T-cell (primary cell): ENCODE data around the gene WNT3A. TPM values are rescaled to one million over a fixed set of nuclear protein-coding genes. Genes with fewer than 3 reads are reported as not detected.
A peak's percentile ranks its signal among the peaks of the same experiment; 100 is the strongest.

Experiments
- ATAC-seq, 4 experiments: fragments of 200-7000 bp in 3 of 4; fragments of 150-1000 bp in 1 of 4; cut with Tn5 transposase; replicated peaks in 1 of 4; 1 replicate in 3 of 4; 2 replicates in 1 of 4; pipeline ENCODE4 v1.10.0; 2021; ENCODE audit warnings: moderate library complexity in 3 of 4, mild to moderate bottlenecking in 2 of 4, moderate number of reproducible peaks in 1 of 4
- CTCF ChIA-PET, 2 donors: fragments of 300-600 bp; sonication (Branson Sonifier 250); formaldehyde crosslinking; loops; one replicate each; lab custom pipeline; 2022; ENCODE audit warnings: antibody characterized with exemption in 2 of 2; lab: Charles Lee
- POLR2A ChIA-PET, 2 donors: fragments of 300-600 bp; sonication (Branson Sonifier 250); formaldehyde crosslinking; loops; one replicate each; lab custom pipeline; 2022; ENCODE audit warnings: antibody characterized with exemption in 2 of 2; lab: Charles Lee
- DNase-seq, 35 experiments: peaks; one replicate each; pipeline versions ENCODE4 v3.0.0 to v3.0.0-alpha.2; 2013 to 2023
- H3K27ac ChIP-seq: one replicate; pipeline ENCODE4 v1.5.1; 2013; ENCODE audit warnings: low read length
- H3K27me3 ChIP-seq, 2 experiments: replicated peaks in 1 of 2; 1 replicate in 1 of 2; 2 replicates in 1 of 2; pipeline versions ENCODE4 v1.6.1 to v1.7.0; 2013; ENCODE audit warnings: low read length in 1 of 2, mixed read lengths in 1 of 2; ENCODE audit not compliant: control insufficient read depth in 2 of 2, insufficient read depth in 2 of 2; ENCODE audit errors: extremely low read depth in 1 of 2
- H3K36me3 ChIP-seq, 2 donors: 1 replicate in 1 of 2; 2 replicates in 1 of 2; pipeline versions ENCODE4 v1.6.1 to v1.7.0; 2013; ENCODE audit warnings: low read length in 1 of 2; ENCODE audit not compliant: control insufficient read depth in 2 of 2, insufficient read depth in 1 of 2; ENCODE audit errors: extremely low read depth in 1 of 2
- H3K4me1 ChIP-seq, 2 experiments: 1 replicate in 1 of 2; 2 replicates in 1 of 2; pipeline versions ENCODE4 v1.6.1 to v1.7.0; 2013; ENCODE audit warnings: low read length in 2 of 2, mixed read lengths in 1 of 2; ENCODE audit not compliant: insufficient read depth in 2 of 2, control insufficient read depth in 1 of 2; ENCODE audit errors: extremely low read depth in 1 of 2
- H3K4me3 ChIP-seq, 2 donors: 1 replicate in 1 of 2; 2 replicates in 1 of 2; pipeline versions ENCODE4 v1.5.1 to v1.7.0; 2013; ENCODE audit warnings: mild to moderate bottlenecking in 2 of 2, low read length in 1 of 2, moderate library complexity in 1 of 2; ENCODE audit not compliant: control insufficient read depth in 1 of 2; ENCODE audit errors: extremely low read depth in 1 of 2
- H3K9me3 ChIP-seq: 2 replicates; pipeline ENCODE4 v1.7.0; 2013
- H3K27ac Mint-ChIP-seq, 2 donors: one replicate each; pipeline ENCODE4 v1.8.0; 2020 to 2021; ENCODE audit warnings: mild to moderate bottlenecking in 2 of 2, mixed read lengths in 2 of 2
- H3K27me3 Mint-ChIP-seq, 2 donors: one replicate each; pipeline ENCODE4 v1.8.0; 2021 to 2022; ENCODE audit warnings: mixed read lengths in 2 of 2
- H3K36me3 Mint-ChIP-seq: one replicate; pipeline ENCODE4 v1.8.0; 2021; ENCODE audit warnings: mixed read lengths
- H3K4me1 Mint-ChIP-seq, 3 donors: one replicate each; pipeline ENCODE4 v1.8.0; 2020 to 2022; ENCODE audit warnings: mixed read lengths in 3 of 3, mild to moderate bottlenecking in 1 of 3
- H3K4me3 Mint-ChIP-seq, 3 donors: one replicate each; pipeline ENCODE4 v1.8.0; 2020 to 2022; ENCODE audit warnings: mild to moderate bottlenecking in 3 of 3, mixed read lengths in 3 of 3, moderate library complexity in 3 of 3
- H3K9me3 Mint-ChIP-seq, 3 donors: one replicate each; pipeline ENCODE4 v1.8.0; 2020 to 2022; ENCODE audit warnings: mixed read lengths in 3 of 3
- whole genome bisulfite sequencing: methylation state at CpG from one replicate; pipeline ENCODE4 v1.1.5; 2013; ENCODE audit warnings: missing lambda C conversion rate; ENCODE audit not compliant: insufficient coverage; 5-methylcytosine and 5-hydroxymethylcytosine counted together
- total RNA-seq, 35 experiments: library from RNA in 6 of 35; stranded (reverse) in 6 of 35; fragments of 120-200 nt in 1 of 35; gene quantifications; one replicate each; pipeline versions ENCODE4 v1.2.1 to v1.2.4 and lab custom pipeline; 2013 to 2026

WNT3A gene
- total RNA-seq, 5 donors from 2014 or later (not counting 1 experiment from before 2014, with no cell fraction given) = 0.10 to 0.28 TPM; not detected in 3

- Histone ChIP-seq H3K4me3 (peak overlapping the region in 1 of 2 donors; percentile 17), H3K36me3 (peaks cover 2 to 10% of the 10 kb centered on the region in 2 donors), H3K9me3 (no peaks in the 10 kb centered on the region), H3K27me3 (no peaks in the 10 kb centered on the region), H3K4me1 (peaks cover 49 to 87% of the 10 kb centered on the region in 2 experiments), H3K27ac (peak overlapping the region; percentile 45)
- H3K4me3 Mint-ChIP-seq = peak overlapping the region; percentile 93 to 94 (median 94)
- POLR2A ChIA-PET = interaction anchor here in 1 of 2 donors (2.2 kb wide), 1 partner anchor 14 kb away, joined by 5 read pairs; no protein-coding TSS in a partner anchor
- H3K4me1 Mint-ChIP-seq = peaks cover 68 to 76% (median 74%) of the 10 kb centered on the region in 3 donors
- H3K27ac Mint-ChIP-seq = peak overlapping the region; percentile 91
- WGBS = 30% methylated on average over 2 of the region's 5 CpGs
- H3K9me3 Mint-ChIP-seq = no peaks in the 10 kb centered on the region
- no peaks in the 10 kb centered on the region for H3K27me3 Mint-ChIP-seq
- H3K36me3 Mint-ChIP-seq = peaks cover 21% of the 10 kb centered on the region
- CTCF ChIA-PET = no interaction called here
- DNase-seq (no peak), ATAC-seq (no peak)
Measured at GRCh38 chr1:228084797-228085196, 78.0 kb downstream of the WNT3A start.

DNA sequence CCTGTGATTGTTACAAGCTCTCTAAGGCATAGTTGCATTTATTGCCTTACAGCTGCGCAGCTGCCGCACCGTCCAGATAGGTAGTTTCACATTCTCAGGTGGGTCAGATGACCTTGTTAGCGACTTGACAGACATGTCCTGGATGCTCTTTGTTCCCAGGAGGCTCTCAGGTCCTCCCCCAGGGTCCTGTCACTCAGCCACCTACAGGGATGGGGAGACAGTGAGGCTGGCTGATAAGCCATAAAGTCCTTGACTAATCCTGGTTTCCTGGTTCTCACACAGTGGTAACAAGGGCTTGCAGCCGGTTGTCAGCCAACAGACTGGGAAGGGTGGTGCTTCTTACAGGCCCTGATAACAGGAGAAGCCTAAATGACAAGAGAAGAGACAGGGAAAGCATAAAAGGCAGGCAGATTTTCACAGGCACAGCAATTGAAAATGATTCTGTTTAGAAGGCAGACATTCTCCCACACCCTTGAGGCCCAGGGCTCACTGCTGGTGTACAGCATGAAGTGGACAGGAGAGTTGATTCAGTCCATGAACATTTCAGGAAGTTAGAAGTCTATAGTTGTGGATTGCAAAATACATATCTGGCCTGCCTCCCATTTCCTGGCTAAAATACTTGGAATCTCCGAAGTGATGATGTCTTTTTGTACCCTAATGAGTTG lies 78.6 kb downstream of the WNT3A start:
- Mint-ChIP-seq H3K9me3 (no peaks in the 10 kb centered on the region), H3K4me3 (peak overlapping the region; percentile 93 to 94 (median 94)), H3K27ac (peak overlapping the region; percentile 91), H3K36me3 (peaks cover 21% of the 10 kb centered on the region), H3K27me3 (no peaks in the 10 kb centered on the region), H3K4me1 (peaks cover 72 to 80% (median 77%) of the 10 kb centered on the region in 3 donors)
- H3K4me3 ChIP-seq = no peak overlapping the region
- no peaks in the 10 kb centered on the region for H3K9me3 ChIP-seq
- ChIA-PET CTCF (no interaction called here), POLR2A (interaction anchor here in 1 of 2 donors (0.9 kb wide), 1 partner anchor 12 kb away, joined by 3 read pairs; no protein-coding TSS in a partner anchor)
- WGBS = 69% methylated on average over 4 of the region's 6 CpGs
- ATAC-seq (no peak), DNase-seq (no peak)
- H3K36me3 ChIP-seq = peaks cover 2 to 10% of the 10 kb centered on the region in 2 donors
- peak overlapping the region; percentile 45 for H3K27ac ChIP-seq
- peaks cover 55 to 87% of the 10 kb centered on the region in 2 experiments for H3K4me1 ChIP-seq
- H3K27me3 ChIP-seq = no peaks in the 10 kb centered on the region

DNA sequence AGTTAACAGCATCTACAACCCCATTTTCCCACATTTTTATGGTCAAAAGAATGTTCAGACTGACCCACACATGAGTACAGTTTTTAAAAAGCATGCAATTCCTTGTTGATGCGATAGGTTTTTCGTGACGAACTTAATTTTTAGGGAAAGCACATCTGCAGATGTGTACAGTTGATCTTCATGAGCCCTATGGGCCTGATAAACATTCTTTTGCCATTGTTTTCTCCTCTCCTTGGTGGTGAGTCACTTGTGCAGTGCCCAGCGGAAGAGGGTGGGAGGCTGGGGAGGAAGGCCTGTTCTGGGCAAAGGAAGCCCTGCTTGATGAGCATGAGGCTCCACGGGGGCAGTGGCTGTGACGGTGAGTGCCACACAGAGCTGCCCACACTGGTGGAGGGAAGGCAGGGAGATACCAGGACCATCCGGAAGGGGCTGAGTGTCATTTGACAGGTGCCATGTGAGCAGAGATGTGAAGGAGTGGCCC lies 81.0 kb downstream of the WNT3A start:
- no peaks in the 10 kb centered on the region for H3K9me3 ChIP-seq
- Mint-ChIP-seq H3K27ac (peak overlapping the region; percentile 86 to 90), H3K4me3 (peak overlapping the region; percentile 59 to 94 (median 71)), H3K9me3 (no peaks in the 10 kb centered on the region), H3K4me1 (peaks cover 90 to 96% (median 91%) of the 10 kb centered on the region in 3 donors), H3K27me3 (no peaks in the 10 kb centered on the region), H3K36me3 (peaks cover 31% of the 10 kb centered on the region)
- peaks cover 2 to 19% of the 10 kb centered on the region in 2 donors for H3K36me3 ChIP-seq
- peaks cover 59 to 96% of the 10 kb centered on the region in 2 experiments for H3K4me1 ChIP-seq
- POLR2A ChIA-PET = no interaction called here
- CTCF ChIA-PET = no interaction called here
- DNase-seq (peak in 1 of 35 experiments; percentile 27), ATAC-seq (peak in 3 of 4 experiments; percentile 13 to 39 (median 31))
- H3K4me3 ChIP-seq = no peak overlapping the region
- H3K27me3 ChIP-seq = no peaks in the 10 kb centered on the region
- WGBS = 46% methylated on average over 7 of the region's 7 CpGs
- peak overlapping the region; percentile 45 for H3K27ac ChIP-seq

- peaks cover 57 to 94% of the 10 kb centered on the region in 2 experiments for H3K4me1 ChIP-seq
- peak overlapping the region; percentile 45 for H3K27ac ChIP-seq
- DNase-seq (no peak), ATAC-seq (peak in 1 of 4 experiments; percentile 23)
- H3K27me3 Mint-ChIP-seq = no peaks in the 10 kb centered on the region
- H3K27ac Mint-ChIP-seq = peak overlapping the region; percentile 86 to 90
- CTCF ChIA-PET = no interaction called here
- H3K4me1 Mint-ChIP-seq = peaks cover 84 to 91% (median 90%) of the 10 kb centered on the region in 3 donors
- H3K27me3 ChIP-seq = no peaks in the 10 kb centered on the region
- H3K36me3 Mint-ChIP-seq = peaks cover 27% of the 10 kb centered on the region
- 74% methylated on average over 19 of the region's 21 CpGs for WGBS
- H3K36me3 ChIP-seq = peaks cover 2 to 19% of the 10 kb centered on the region in 2 donors
- no peak overlapping the region for H3K4me3 ChIP-seq
- no peaks in the 10 kb centered on the region for H3K9me3 Mint-ChIP-seq
- POLR2A ChIA-PET = interaction anchor here in 1 of 2 donors (0.5 kb wide), 1 partner anchor 1387 kb away, joined by 3 read pairs; no protein-coding TSS in a partner anchor
- H3K4me3 Mint-ChIP-seq = peak overlapping the region; percentile 59 to 94 (median 61)
- no peaks in the 10 kb centered on the region for H3K9me3 ChIP-seq
Measured at GRCh38 chr1:228088586-228089498, 82.0 kb downstream of the WNT3A start.

DNA sequence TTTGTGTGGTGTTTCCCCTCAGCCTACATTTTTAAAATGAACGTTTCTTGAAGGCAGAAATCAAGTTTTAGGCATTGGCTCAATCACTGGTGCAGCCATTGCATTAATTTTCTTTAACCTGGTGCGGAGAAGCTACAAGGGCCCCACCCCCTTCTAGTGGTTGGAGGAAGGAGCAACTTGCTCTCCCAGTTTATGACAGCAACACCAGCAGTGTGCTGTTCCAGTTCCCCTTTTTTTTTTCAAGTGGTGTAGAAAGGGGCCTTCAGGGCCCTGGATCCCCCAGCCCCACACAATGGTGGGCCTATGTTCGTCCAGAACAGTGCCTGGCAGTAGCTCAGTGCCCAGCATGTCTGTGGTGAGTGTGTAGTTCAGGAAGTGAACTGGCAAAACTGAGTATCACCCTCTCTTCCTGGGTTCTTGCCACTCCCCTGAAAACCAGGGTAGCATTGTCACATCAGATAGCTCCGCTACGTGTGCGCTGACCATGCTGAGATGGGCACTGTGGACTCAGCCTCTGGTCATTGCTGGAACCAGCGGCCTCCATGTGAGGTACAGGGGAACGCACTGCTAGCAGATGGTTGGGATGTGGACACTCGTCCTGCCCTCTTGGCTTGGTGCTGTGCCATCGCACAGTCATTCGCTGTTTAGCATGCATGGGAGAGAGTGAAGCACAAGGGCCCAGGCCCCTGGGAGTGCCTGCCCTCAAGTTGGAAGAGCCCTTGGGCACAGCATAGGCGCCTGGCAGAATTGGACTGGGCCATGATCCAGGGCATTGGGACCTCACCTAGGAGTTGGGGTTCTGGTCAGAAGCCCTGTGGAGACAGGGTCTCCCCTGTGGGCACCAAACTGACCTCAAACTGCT lies 83.0 kb downstream of the WNT3A start:
- H3K27me3 Mint-ChIP-seq = no peaks in the 10 kb centered on the region
- Histone ChIP-seq H3K27me3 (no peaks in the 10 kb centered on the region), H3K9me3 (no peaks in the 10 kb centered on the region), H3K4me3 (peak overlapping the region in 1 of 2 donors; percentile 10), H3K36me3 (peaks cover 0 to 27% of the 10 kb centered on the region in 2 donors), H3K27ac (peak overlapping the region; percentile 45), H3K4me1 (peaks cover 49 to 85% of the 10 kb centered on the region in 2 experiments)
- POLR2A ChIA-PET = interaction anchor here in 1 of 2 donors (0.5 kb wide), 1 partner anchor 1388 kb away, joined by 3 read pairs; no protein-coding TSS in a partner anchor
- CTCF ChIA-PET = no interaction called here
- H3K27ac Mint-ChIP-seq = peak overlapping the region; percentile 86 to 90
- peak in 3 of 4 experiments; percentile 18 to 35 (median 27) for ATAC-seq
- peaks cover 78 to 88% (median 81%) of the 10 kb centered on the region in 3 donors for H3K4me1 Mint-ChIP-seq
- H3K9me3 Mint-ChIP-seq = peaks cover 2 to 5% (median 2%) of the 10 kb centered on the region in 3 donors
- H3K4me3 Mint-ChIP-seq = peak overlapping the region; percentile 59 to 94 (median 61)
- WGBS = 86% methylated on average over 9 of the region's 12 CpGs
- no peak for DNase-seq
- H3K36me3 Mint-ChIP-seq = peaks cover 34% of the 10 kb centered on the region
